DOHH2 (cell line): Measurements from ENCODE around the gene CAPN14.

Source experiments
- CTCF ChIP-seq: fragments of 200-600 bp; sonication (generic); IDR thresholded peaks from one replicate; pipeline ENCODE4 v1.5.1; 2014; ENCODE audit warnings: antibody characterized with exemption, mild to moderate bottlenecking, low read depth, low read length; ENCODE audit not compliant: poor library complexity, severe bottlenecking
- EZH2phosphoT487 ChIP-seq: fragments of 200-600 bp; sonication (generic); IDR thresholded peaks from 2 replicates; pipeline ENCODE4 v1.6.1; 2017; ENCODE audit warnings: borderline replicate concordance, mild to moderate bottlenecking, antibody characterized with exemption, low read length, moderate library complexity, mixed read lengths

- TF ChIP-seq CTCF (no peak), EZH2phosphoT487 (no peak)
Measured at GRCh38 chr2:31176742-31177141, 40.6 kb downstream of the CAPN14 start.
